GM10266 (cell line): ENCODE results near the gene HLA-DOB.

Experiments used
- DNase-seq: peaks from one replicate; pipeline ENCODE4 v3.0.0; 2012; ENCODE audit errors: extremely low spot score
- CTCF ChIP-seq: IDR thresholded peaks from 2 replicates; pipeline ENCODE4 v1.5.1; 2012; ENCODE audit warnings: mild to moderate bottlenecking, low read depth; ENCODE audit not compliant: control insufficient read depth, insufficient read depth; ENCODE audit errors: missing control alignments

HLA-DOB gene

GRCh38 chr6:32837651-32838113, 20.9 kb upstream of the HLA-DOB start:
- TF ChIP-seq CTCF: no peak
- DNase-seq: no peak

GRCh38 chr6:32836873-32837272, 20.1 kb upstream of the HLA-DOB start:
- TF ChIP-seq CTCF: no peak
- no peak for DNase-seq

- TF ChIP-seq CTCF: no peak
- DNase-seq: no peak
These were observed 18.5 kb upstream of the HLA-DOB start for GRCh38 chr6:32835167-32835893.

- DNase-seq: no peak
- TF ChIP-seq CTCF: no peak
These were observed 16.9 kb upstream of the HLA-DOB start for GRCh38 chr6:32833664-32834063.

GRCh38 chr6:32832535-32832934, 15.7 kb upstream of the HLA-DOB start:
- no peak for TF ChIP-seq CTCF
- no peak for DNase-seq

GRCh38 chr6:32830936-32831335, 14.1 kb upstream of the HLA-DOB start:
- no peak for DNase-seq
- no peak for TF ChIP-seq CTCF

- DNase-seq: no peak
- no peak for TF ChIP-seq CTCF
These were observed 13.2 kb upstream of the HLA-DOB start for GRCh38 chr6:32830017-32830416.
